Panc1 (cell line): Measurements from ENCODE around the gene CDKAL1. TPM values are rescaled to one million over a fixed set of nuclear protein-coding genes. Genes with fewer than 3 reads are reported as not detected.

Experiments used
- ATAC-seq: fragments of 200-7000 bp; cut with Tn5 transposase; 2 replicates; pipeline ENCODE4 v1.9.1; 2020; ENCODE audit warnings: mild to moderate bottlenecking, moderate library complexity
- BruUV-seq: library from RNA; stranded (reverse); fragments of 400-500 nt; replicated peaks from 2 replicates; lab custom pipeline; 2021; lab: Mats Ljungman, UMichigan
- CTCF ChIA-PET: fragments of 300-600 bp; sonication (Branson Sonifier 250); formaldehyde crosslinking; loops from one replicate; lab custom pipeline; 2022; ENCODE audit warnings: antibody characterized with exemption; lab: Charles Lee
- POLR2A ChIA-PET: fragments of 300-600 bp; sonication (Branson Sonifier 250); formaldehyde crosslinking; loops from one replicate; lab custom pipeline; 2022; ENCODE audit warnings: antibody characterized with exemption; lab: Charles Lee
- DNase-seq: peaks from one replicate; pipeline ENCODE4 v3.0.0-alpha.2; 2010; ENCODE audit warnings: low read depth, low spot score
- H3K27ac ChIP-seq: 2 replicates; pipeline ENCODE4 v1.5.1; 2011; ENCODE audit warnings: mild to moderate bottlenecking, low read length, inconsistent platforms
- H3K27me3 ChIP-seq: fragments of 200-500 bp; sonication (Bioruptor generic); 2 replicates; pipeline ENCODE4 v1.6.0; 2014; ENCODE audit warnings: low read length, inconsistent platforms; ENCODE audit not compliant: control insufficient read depth, insufficient read depth
- H3K36me3 ChIP-seq: fragments of 200-500 bp; sonication (Bioruptor generic); 2 replicates; pipeline ENCODE4 v1.5.1; 2014; ENCODE audit warnings: inconsistent platforms, mild to moderate bottlenecking, low read length, moderate library complexity; ENCODE audit not compliant: control insufficient read depth, insufficient read depth
- H3K4me1 ChIP-seq: 2 replicates; pipeline ENCODE4 v1.5.1; 2011; ENCODE audit warnings: inconsistent platforms, mild to moderate bottlenecking, low read length, moderate library complexity; ENCODE audit not compliant: control insufficient read depth, insufficient read depth
- H3K4me3 ChIP-seq, 2 experiments: 2 replicates each; pipeline ENCODE4 v1.5.1; 2011 to 2012; ENCODE audit warnings: low read depth in 2 of 2, low read length in 2 of 2, mild to moderate bottlenecking in 2 of 2, inconsistent platforms in 1 of 2, moderate library complexity in 1 of 2
- H3K9me3 ChIP-seq: fragments of 200-500 bp; sonication (Bioruptor generic); 2 replicates; pipeline ENCODE4 v1.5.1; 2014; ENCODE audit warnings: low read depth, mild to moderate bottlenecking, inconsistent platforms, low read length, moderate library complexity; ENCODE audit not compliant: control insufficient read depth, insufficient read depth
- POLR2AphosphoS5 ChIP-seq: IDR thresholded peaks from 2 replicates; pipeline ENCODE4 v1.6.1; 2012; ENCODE audit warnings: mild to moderate bottlenecking, low read depth, low read length, moderate library complexity
- SIN3A ChIP-seq: IDR thresholded peaks from 2 replicates; pipeline ENCODE4 v1.6.1; 2012; ENCODE audit warnings: low read depth, mild to moderate bottlenecking, low read length, moderate library complexity, borderline replicate concordance; ENCODE audit not compliant: insufficient read depth
- TCF7L2 ChIP-seq: IDR thresholded peaks from 2 replicates; pipeline ENCODE4 v1.6.1; 2011; ENCODE audit warnings: mild to moderate bottlenecking, low read depth, low read length, inconsistent platforms
- in situ Hi-C: cut with HindIII; loops from 2 replicates; pipeline ENCODE4 v1.10.0; 2016; ENCODE audit warnings: low sequenced_read_pairs, low pct_unique_long_range_greater_than_20kb
- intact Hi-C: fragments of 100-400 bp; cut with micrococcal nuclease; formaldehyde crosslinking; loops from one replicate; pipeline ENCODE4 v1.10.0; 2022; ENCODE audit not compliant: unreplicated experiment
- total RNA-seq: library from RNA; stranded (reverse); gene quantifications from one replicate; pipeline ENCODE4 v1.2.1, GENCODE V29; 2021; ENCODE audit not compliant: unreplicated experiment
- TF ChIP-seq, protein P1 (sequence below): fragments of 450-650 bp; IDR thresholded peaks from 2 replicates; pipeline ENCODE4 v1.5.1; 2017; ENCODE audit warnings: mild to moderate bottlenecking
- TF ChIP-seq, protein P2 (sequence below), 2 experiments: IDR thresholded peaks; 2 replicates each; pipeline ENCODE4 v1.6.1; 2011 to 2012; ENCODE audit warnings: low read depth in 2 of 2, control low read depth in 1 of 2, low read length in 1 of 2, mild to moderate bottlenecking in 1 of 2, moderate library complexity in 1 of 2; ENCODE audit not compliant: insufficient read depth in 1 of 2

CDKAL1 gene
- total RNA-seq, 1 experiment from 2014 or later: 14.5 TPM

DNA sequence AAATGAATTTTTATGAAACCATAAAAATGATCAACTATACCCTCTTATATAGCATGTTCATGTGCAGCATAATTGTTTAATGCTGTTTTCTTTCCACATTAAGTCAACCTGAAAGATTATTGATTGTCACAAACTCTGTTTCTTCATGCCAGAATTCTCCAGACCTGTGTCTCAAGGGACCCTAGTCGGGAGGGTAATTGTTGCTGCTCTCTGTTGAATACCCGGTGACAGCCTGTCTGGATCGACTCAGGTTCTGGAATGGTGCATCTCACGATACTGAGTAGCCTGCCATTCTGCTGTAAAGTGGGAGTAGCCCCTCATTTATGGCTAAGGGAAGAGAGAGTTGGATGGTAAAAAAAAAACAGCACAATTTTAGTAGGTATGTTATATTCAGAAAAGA is 609.4 kb downstream of the CDKAL1 start:
- Histone ChIP-seq H3K4me1 (no peaks in the 10 kb centered on the region), H3K27me3 (no peaks in the 10 kb centered on the region), H3K27ac (no peak overlapping the region), H3K4me3 (no peak overlapping the region), H3K36me3 (no peaks in the 10 kb centered on the region), H3K9me3 (no peaks in the 10 kb centered on the region)
- no TSS peak for BruUV-seq
- intact Hi-C loops (no loop called here), in situ Hi-C loops (no loop called here)
- ChIA-PET POLR2A (no interaction called here), CTCF (no interaction called here)
- no peak for ATAC-seq
- no peak for TF ChIP-seq POLR2AphosphoS5
- TF ChIP-seq, protein P1, sequence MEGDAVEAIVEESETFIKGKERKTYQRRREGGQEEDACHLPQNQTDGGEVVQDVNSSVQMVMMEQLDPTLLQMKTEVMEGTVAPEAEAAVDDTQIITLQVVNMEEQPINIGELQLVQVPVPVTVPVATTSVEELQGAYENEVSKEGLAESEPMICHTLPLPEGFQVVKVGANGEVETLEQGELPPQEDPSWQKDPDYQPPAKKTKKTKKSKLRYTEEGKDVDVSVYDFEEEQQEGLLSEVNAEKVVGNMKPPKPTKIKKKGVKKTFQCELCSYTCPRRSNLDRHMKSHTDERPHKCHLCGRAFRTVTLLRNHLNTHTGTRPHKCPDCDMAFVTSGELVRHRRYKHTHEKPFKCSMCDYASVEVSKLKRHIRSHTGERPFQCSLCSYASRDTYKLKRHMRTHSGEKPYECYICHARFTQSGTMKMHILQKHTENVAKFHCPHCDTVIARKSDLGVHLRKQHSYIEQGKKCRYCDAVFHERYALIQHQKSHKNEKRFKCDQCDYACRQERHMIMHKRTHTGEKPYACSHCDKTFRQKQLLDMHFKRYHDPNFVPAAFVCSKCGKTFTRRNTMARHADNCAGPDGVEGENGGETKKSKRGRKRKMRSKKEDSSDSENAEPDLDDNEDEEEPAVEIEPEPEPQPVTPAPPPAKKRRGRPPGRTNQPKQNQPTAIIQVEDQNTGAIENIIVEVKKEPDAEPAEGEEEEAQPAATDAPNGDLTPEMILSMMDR: no peak
- no peak for TF ChIP-seq TCF7L2
- no peak for TF ChIP-seq SIN3A
- TF ChIP-seq, protein P2, sequence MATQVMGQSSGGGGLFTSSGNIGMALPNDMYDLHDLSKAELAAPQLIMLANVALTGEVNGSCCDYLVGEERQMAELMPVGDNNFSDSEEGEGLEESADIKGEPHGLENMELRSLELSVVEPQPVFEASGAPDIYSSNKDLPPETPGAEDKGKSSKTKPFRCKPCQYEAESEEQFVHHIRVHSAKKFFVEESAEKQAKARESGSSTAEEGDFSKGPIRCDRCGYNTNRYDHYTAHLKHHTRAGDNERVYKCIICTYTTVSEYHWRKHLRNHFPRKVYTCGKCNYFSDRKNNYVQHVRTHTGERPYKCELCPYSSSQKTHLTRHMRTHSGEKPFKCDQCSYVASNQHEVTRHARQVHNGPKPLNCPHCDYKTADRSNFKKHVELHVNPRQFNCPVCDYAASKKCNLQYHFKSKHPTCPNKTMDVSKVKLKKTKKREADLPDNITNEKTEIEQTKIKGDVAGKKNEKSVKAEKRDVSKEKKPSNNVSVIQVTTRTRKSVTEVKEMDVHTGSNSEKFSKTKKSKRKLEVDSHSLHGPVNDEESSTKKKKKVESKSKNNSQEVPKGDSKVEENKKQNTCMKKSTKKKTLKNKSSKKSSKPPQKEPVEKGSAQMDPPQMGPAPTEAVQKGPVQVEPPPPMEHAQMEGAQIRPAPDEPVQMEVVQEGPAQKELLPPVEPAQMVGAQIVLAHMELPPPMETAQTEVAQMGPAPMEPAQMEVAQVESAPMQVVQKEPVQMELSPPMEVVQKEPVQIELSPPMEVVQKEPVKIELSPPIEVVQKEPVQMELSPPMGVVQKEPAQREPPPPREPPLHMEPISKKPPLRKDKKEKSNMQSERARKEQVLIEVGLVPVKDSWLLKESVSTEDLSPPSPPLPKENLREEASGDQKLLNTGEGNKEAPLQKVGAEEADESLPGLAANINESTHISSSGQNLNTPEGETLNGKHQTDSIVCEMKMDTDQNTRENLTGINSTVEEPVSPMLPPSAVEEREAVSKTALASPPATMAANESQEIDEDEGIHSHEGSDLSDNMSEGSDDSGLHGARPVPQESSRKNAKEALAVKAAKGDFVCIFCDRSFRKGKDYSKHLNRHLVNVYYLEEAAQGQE (IDR thresholded peaks at IDR 0.05; ENCODE audit: insufficient read depth in 1 of 2, low read depth in 2 of 2, low read length in 1 of 2): no peak
- no peak for DNase-seq

DNA sequence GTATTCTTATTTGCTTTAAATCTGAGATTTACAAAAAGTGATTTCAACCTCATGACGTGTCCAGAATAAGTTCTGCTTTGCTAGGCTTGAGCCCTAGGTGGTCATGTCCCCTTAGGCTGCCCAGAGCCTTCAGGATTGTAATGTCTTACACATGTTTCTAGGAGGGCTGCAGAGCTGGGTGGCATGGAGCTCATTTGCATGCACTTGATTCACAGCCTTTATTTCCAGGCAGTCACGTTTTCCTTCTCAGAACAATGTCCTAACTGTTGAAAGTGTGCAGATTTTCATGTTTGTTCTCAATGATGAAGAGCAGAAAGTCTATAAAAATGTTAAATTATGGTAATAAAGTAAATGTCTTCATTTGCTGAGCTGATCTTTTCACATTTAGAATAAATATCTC is 610.7 kb downstream of the CDKAL1 start:
- Histone ChIP-seq H3K27ac (no peak overlapping the region), H3K4me1 (no peaks in the 10 kb centered on the region), H3K27me3 (no peaks in the 10 kb centered on the region), H3K36me3 (no peaks in the 10 kb centered on the region), H3K4me3 (no peak overlapping the region), H3K9me3 (no peaks in the 10 kb centered on the region)
- ATAC-seq (no peak), DNase-seq (no peak)
- BruUV-seq: no TSS peak
- no peak for TF ChIP-seq TCF7L2
- TF ChIP-seq, protein P1: no peak
- no peak for TF ChIP-seq SIN3A
- TF ChIP-seq, protein P2 (IDR thresholded peaks at IDR 0.05; ENCODE audit: insufficient read depth in 1 of 2, low read depth in 2 of 2, low read length in 1 of 2): no peak
- TF ChIP-seq POLR2AphosphoS5: no peak
- POLR2A ChIA-PET: no interaction called here
- intact Hi-C loops (no loop called here), in situ Hi-C loops (no loop called here)
- CTCF ChIA-PET: no interaction called here
